HG03135 (cell line): ENCODE measurements around the gene OR8A1.

Source experiments
- ATAC-seq: cut with Tn5 transposase; IDR thresholded peaks from one replicate; pipeline ENCODE4 v1.9.1; 2021; ENCODE audit warnings: mild to moderate bottlenecking, moderate library complexity; ENCODE audit not compliant: unreplicated experiment

Gene OR8A1

DNA sequence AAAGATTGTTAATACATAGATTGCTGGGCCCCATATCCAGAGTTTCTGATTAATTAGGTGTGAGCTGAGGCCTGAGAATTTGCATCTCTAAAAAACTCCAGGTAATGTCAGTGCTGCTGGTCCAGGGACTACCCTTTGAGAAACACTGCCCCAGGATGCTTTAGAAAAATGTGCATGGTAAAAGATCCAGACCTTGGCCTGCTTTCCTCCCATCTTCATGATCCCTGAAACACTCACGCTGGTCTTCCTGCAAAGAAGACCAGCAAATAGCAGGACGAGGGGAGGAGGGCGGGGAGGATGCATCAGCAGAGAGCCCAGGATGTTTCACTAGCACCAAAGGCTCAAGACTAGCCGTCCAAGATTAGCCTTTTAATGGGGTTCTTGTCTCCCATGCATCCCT, at the start of gene OR8A1:
TSS of gene OR8A1 (plus strand) at position 301 of the 400 bp plus-strand sequence. CDS start 123 bp downstream, outside the sequence.
- no peak for ATAC-seq

- no peak for ATAC-seq
Observed at GRCh38 chr11:124520550-124520854, 49.3 kb upstream of the OR8A1 start.

- ATAC-seq, result no peak
Observed at GRCh38 chr11:124533626-124534025, 36.2 kb upstream of the OR8A1 start.

DNA sequence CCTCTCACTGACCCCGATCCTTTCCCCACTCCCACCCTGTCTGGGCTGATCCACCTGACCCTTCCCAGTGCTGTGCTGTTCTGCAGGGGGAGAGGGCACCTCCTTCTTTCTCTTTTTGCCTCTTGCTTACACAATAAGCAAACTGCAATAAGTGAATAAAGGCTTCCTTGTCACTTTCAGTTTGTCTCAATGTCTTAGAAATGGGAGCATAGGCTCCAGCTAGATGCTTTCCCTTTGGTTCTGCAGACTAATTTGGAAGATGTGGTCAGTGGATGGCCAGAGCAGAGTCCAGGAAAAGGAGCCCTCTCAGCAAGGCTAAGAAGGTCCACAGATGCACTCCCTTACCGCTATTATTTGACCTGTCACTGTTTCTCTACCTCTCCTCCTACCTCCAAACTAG, 35.7 kb upstream of the OR8A1 start:
- no peak for ATAC-seq

DNA sequence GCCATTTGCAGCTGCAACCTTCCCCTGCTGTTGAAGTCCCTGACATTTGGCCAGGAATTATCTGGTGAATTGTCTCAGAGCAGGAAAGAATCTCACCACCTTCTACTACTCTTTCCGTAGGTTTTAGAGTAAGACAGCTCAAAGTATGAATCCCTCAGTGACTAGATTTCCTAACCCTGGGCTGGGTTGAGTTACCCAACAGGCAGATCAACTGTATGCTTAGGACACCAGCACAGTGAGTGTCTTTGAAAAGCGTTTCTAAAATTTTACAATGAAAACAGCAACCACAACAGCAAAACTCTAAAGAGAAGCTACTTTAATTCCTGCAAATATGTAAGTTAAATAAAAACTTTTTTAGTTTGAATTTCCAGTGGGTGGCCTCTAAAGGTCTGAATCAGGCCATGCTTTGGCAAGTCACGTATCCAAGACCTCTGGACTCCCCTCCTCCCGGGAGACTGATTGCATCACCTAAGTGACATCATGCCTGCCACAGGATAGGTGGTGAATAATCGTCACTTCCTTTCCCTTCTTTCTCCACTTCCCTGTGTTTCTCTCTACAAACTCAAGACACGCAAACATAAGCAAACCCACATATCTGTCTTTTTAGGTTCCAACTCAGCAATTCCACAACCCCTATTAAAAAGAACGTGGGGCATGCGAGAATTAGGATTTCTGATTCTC, 34.1 kb upstream of the OR8A1 start:
- ATAC-seq, result no peak

GRCh38 chr11:124536520-124536919, 33.3 kb upstream of the OR8A1 start:
- ATAC-seq, result no peak

- no peak for ATAC-seq
Observed at GRCh38 chr11:124538019-124538418, 31.8 kb upstream of the OR8A1 start.

DNA sequence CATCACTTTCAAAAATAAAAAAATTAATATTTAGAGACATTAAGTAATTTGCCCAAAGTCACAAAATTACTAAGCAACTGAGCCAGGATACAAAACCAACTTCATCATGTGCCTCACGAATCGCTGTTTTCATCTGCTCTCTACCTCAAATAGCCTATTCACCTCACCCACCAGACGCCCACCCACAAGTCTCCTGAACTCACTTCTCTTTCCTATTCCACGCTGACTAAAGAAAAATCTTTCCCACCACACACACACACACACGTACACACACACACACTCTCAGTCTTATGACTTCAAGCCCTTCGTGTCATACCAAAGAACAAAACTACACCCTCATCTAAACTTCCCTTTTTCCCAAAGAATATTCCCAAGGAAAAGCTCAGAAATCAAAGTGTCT, 28.6 kb upstream of the OR8A1 start:
- ATAC-seq, result no peak

- no peak for ATAC-seq
Observed at GRCh38 chr11:124543145-124543544, 26.7 kb upstream of the OR8A1 start.

- no peak for ATAC-seq
Observed at GRCh38 chr11:124543554-124543953, 26.2 kb upstream of the OR8A1 start, which contains the start of gene OR8B12. TSS of gene OR8B12 (minus strand) at chr11:124543654. CDS start at chr11:124543654, 0 bp downstream.

- no peak for ATAC-seq
Observed at GRCh38 chr11:124551189-124551588, 18.6 kb upstream of the OR8A1 start.

DNA sequence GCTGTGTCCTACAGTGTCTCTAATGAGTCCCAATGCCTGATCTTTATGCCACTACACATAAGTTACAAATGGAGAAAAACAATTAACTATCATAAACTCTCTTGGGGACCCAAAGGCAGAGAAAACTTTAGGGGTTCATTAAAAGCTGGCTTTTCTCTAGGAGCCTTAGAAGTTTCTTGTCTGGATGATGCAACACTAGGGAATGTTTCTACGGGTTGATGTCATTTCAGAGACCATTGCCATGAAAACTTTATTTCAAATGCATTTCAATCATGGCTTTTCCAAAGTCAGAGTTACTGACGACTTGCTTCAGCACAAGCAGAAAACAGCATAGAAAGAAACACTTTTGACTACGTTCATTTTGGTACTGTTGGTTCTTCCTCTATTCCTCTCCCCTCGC, 17.8 kb upstream of the OR8A1 start:
- ATAC-seq, result no peak

- ATAC-seq, result no peak
Observed at GRCh38 chr11:124556828-124557227, 13.0 kb upstream of the OR8A1 start.

- no peak for ATAC-seq
Observed at GRCh38 chr11:124570160-124570559, 363 bp downstream of the OR8A1 start.

DNA sequence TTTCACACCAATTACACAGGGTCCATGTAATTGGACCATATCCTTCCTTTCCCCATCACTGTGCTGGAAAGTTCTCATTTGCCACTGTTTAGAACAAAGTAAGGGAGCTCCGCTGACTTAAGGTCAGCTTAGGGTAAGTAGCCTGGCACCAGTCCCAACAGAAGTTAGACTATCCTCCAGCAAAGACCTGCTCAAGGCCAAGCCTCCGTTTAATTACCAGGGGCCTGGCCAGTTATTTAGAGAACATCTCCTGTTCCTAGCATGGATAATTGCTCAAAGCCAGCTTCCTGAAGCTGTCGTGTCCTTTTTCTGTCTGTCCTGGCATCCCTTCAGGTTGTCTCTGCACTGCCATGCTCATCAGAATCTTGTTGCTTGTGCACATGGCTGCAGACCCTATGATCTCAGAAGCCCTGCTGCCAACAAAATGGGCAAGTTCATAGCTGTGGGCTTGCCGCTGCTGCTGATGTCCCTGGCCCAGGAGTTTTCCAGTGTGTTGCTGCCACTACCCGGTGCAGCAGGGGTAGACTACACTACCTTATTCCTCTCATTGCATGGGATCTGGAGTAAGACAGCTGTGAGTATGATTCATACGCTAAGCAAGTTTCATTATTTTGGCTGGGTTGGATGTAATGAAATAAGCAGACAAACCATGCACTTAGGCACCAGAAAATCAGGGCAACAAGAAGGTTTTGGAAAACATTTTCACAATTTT, 8.1 kb downstream of the OR8A1 start:
- ATAC-seq, result no peak

DNA sequence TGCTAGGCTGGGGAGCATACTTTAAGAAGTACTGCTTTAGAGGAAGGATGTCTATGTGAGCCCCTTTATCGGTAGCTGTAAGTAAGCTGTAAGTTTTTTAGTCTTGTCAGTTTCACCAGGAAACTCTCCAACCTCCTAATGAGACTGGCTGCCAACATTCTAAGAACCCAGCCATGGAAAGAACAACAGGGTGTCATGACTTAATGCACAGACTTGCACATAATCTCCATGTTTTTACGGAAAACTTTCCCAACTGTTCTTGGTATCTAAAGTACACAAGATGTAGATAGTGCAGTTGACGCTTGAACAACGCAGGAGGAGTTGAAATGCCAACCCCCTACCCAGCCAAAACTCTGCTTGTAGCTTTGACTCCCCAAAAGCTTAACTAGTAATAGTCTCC, 9.0 kb downstream of the OR8A1 start:
- ATAC-seq, result no peak

DNA sequence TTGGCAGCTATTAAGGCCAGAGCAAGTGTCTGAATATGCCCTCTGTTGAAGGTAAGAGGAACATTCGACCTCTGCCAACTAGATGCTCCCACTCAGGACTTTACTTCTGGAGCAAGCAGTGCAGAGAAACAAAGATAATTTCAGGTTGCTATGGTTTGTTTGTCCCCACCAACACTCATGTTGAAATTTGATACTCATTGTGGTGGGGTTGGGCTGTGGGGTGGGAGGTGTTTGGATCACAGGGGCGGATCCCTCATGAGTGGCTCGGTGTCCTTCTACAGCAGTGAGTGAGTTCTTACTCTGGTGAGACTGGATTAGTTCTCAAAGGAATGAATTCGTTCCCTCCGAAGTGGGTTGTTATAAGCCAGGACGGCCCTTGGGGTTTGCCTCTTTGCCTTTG, 12.0 kb downstream of the OR8A1 start:
- ATAC-seq, result no peak

DNA sequence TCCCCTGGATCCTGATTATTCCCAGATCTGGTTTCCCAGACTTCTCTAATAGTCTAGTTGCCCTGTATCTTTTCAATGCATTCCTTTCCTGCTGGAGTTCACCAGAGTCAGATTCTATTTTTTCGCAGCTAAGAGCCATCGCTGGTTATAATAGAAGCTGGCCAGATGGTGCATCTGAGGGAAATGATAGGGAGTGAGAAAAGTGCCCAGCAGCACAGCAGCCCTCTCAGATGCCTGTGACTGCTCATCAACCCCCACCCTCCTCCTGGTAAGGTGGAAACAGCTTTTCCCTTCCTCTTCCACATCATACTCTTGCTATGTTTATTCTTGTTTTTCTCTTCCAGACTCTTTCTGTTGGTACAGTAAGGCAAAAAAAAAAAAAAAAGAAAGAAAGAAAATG, 12.8 kb downstream of the OR8A1 start:
- ATAC-seq, result no peak

DNA sequence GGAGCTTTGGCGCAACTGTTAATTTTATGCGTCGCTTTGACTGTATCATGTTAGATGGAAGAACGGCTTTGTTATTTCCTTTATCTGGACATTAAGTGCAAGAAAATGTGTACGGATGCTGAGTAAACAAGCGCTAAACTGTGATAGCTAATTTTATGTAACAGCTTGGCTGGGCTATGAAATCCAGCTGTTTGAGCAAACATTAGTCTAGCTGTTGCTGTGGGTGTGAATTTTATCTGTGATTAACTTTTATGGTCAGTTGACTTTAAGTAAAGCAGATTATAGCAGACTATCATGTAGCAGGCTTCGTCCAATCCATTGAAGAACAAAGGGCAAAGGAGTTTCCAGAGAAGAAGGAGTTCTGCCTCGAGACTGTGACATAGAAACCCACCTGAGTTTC, 14.0 kb downstream of the OR8A1 start:
- ATAC-seq, result no peak

- no peak for ATAC-seq
Observed at GRCh38 chr11:124584681-124585372, 15.0 kb downstream of the OR8A1 start.

GRCh38 chr11:124586238-124586860, 16.6 kb downstream of the OR8A1 start:
- ATAC-seq, result no peak

- no peak for ATAC-seq
Observed at GRCh38 chr11:124591430-124591829, 21.6 kb downstream of the OR8A1 start.
